HG02943 (cell line): ENCODE measurements around the gene ERP29.
"Not testable (repeated sequence)": the region's sequence is repeated elsewhere in the genome, so short reads cannot be mapped to it uniquely, and the experiment has no call there.

Experiments used
- ATAC-seq: cut with Tn5 transposase; IDR thresholded peaks from one replicate; pipeline ENCODE4 v1.9.1; 2021; ENCODE audit warnings: mild to moderate bottlenecking, low read depth, moderate library complexity; ENCODE audit not compliant: unreplicated experiment

Gene ERP29

GRCh38 chr12:112031472-112031871, 18.2 kb downstream of the ERP29 start:
- no peak for ATAC-seq

- no peak for ATAC-seq
Measured at GRCh38 chr12:112032292-112032691, 19.1 kb downstream of the ERP29 start.

GRCh38 chr12:112035219-112035785, 22.1 kb downstream of the ERP29 start:
- ATAC-seq: no peak

GRCh38 chr12:112036614-112037013, 23.4 kb downstream of the ERP29 start:
- not testable (repeated sequence) for ATAC-seq

- no peak for ATAC-seq
Measured at GRCh38 chr12:112046003-112046402, 32.8 kb downstream of the ERP29 start.

- ATAC-seq: no peak
Measured at GRCh38 chr12:112049351-112049750, 36.1 kb downstream of the ERP29 start.

GRCh38 chr12:112061137-112061536, 47.9 kb downstream of the ERP29 start:
- ATAC-seq: no peak

- no peak for ATAC-seq
Measured at GRCh38 chr12:112063273-112063672, 50.0 kb downstream of the ERP29 start.

- no peak for ATAC-seq
Measured at GRCh38 chr12:112066566-112066965, 53.3 kb downstream of the ERP29 start.
